ENCODE results near the gene IL6R. TPM values are rescaled to one million over a fixed set of nuclear protein-coding genes. Genes with fewer than 3 reads are reported as not detected.
A peak's percentile ranks its signal among the peaks of the same experiment; 100 is the strongest.

Gene IL6R
- total RNA-seq, 4 donors from 2014 or later: 44.7 to 59.4 (median 55.5) TPM

- Histone ChIP-seq H3K27me3 (peaks cover 50% of the 10 kb centered on the region), H3K9me3 (no peaks in the 10 kb centered on the region), H3K36me3 (no peaks in the 10 kb centered on the region), H3K27ac (peak overlapping the region in 1 of 4 donors; percentile 2), H3K4me3 (no peak overlapping the region), H3K4me1 (peaks cover 0 to 26% (median 0%) of the 10 kb centered on the region in 3 donors)
- no peak for ATAC-seq
- WGBS, 2 donors (ENCODE audit: low coverage in 1 of 2): 65 to 68% methylated on average over 8 of the region's 8 CpGs
- TF ChIP-seq EP300 (IDR thresholded peaks at IDR 0.05): no peak
- no peak for TF ChIP-seq POLR2A (IDR thresholded peaks at IDR 0.05)
- no peak for TF ChIP-seq CTCF (IDR thresholded peaks at IDR 0.05)
- TF ChIP-seq POLR2AphosphoS5 (IDR thresholded peaks at IDR 0.05): no peak
Observed at GRCh38 chr1:154495496-154496273, 90.5 kb downstream of the IL6R start.

GRCh38 chr1:154496383-154496782 lies 91.2 kb downstream of the IL6R start:
- TF ChIP-seq CTCF (IDR thresholded peaks at IDR 0.05) (no peak), POLR2AphosphoS5 (IDR thresholded peaks at IDR 0.05) (no peak), EP300 (IDR thresholded peaks at IDR 0.05) (no peak), POLR2A (IDR thresholded peaks at IDR 0.05) (no peak)
- no peaks in the 10 kb centered on the region for H3K36me3 ChIP-seq
- H3K27ac ChIP-seq: peak overlapping the region in 3 of 4 donors; percentile 2 to 23 (median 2)
- H3K9me3 ChIP-seq: no peaks in the 10 kb centered on the region
- peaks cover 53% of the 10 kb centered on the region for H3K27me3 ChIP-seq
- no peak for ATAC-seq
- H3K4me1 ChIP-seq: peaks cover 0 to 30% (median 2%) of the 10 kb centered on the region in 3 donors
- 59 to 94% methylated on average over 2 to 5 of the region's 5 CpGs for WGBS, 2 donors (ENCODE audit: low coverage in 1 of 2)
- no peak overlapping the region for H3K4me3 ChIP-seq

GRCh38 chr1:154497026-154497806 lies 92.1 kb downstream of the IL6R start:
- Histone ChIP-seq H3K27me3 (peaks cover 53% of the 10 kb centered on the region), H3K27ac (peak overlapping the region in 1 of 4 donors; percentile 1), H3K9me3 (no peaks in the 10 kb centered on the region), H3K36me3 (no peaks in the 10 kb centered on the region), H3K4me1 (peaks cover 0 to 33% (median 6%) of the 10 kb centered on the region in 3 donors), H3K4me3 (no peak overlapping the region)
- TF ChIP-seq EP300 (IDR thresholded peaks at IDR 0.05) (no peak), CTCF (IDR thresholded peaks at IDR 0.05) (no peak), POLR2AphosphoS5 (IDR thresholded peaks at IDR 0.05) (no peak), POLR2A (IDR thresholded peaks at IDR 0.05) (no peak)
- ATAC-seq: no peak
- 51 to 56% methylated on average over 3 to 5 of the region's 5 CpGs for WGBS, 2 donors (ENCODE audit: low coverage in 1 of 2)

- no peak for ATAC-seq
- 50% methylated on average over 1 of the region's 1 CpG; no CpG with 5 or more reads in 1 of the 2 donors for WGBS, 2 donors (ENCODE audit: low coverage in 1 of 2)
- H3K36me3 ChIP-seq: no peaks in the 10 kb centered on the region
- H3K4me1 ChIP-seq: peaks cover 0 to 27% (median 6%) of the 10 kb centered on the region in 3 donors
- H3K4me3 ChIP-seq: peak overlapping the region; percentile 13 to 56
- H3K27me3 ChIP-seq: peaks cover 58% of the 10 kb centered on the region
- H3K27ac ChIP-seq: peak overlapping the region in 1 of 4 donors; percentile 2
- TF ChIP-seq POLR2A (IDR thresholded peaks at IDR 0.05) (no peak), POLR2AphosphoS5 (IDR thresholded peaks at IDR 0.05) (no peak), EP300 (IDR thresholded peaks at IDR 0.05) (no peak), CTCF (IDR thresholded peaks at IDR 0.05) (no peak)
- peaks cover 0 to 8% (median 0%) of the 10 kb centered on the region in 3 donors for H3K9me3 ChIP-seq
Observed at GRCh38 chr1:154499446-154499845, 94.3 kb downstream of the IL6R start.
